Measurements from ENCODE around the gene TNFRSF12A.

TNFRSF12A gene

GRCh38 chr16:3045758-3046640 lies 25.8 kb downstream of the TNFRSF12A start, which contains the start of gene MMP25:
Gene MMP25, plus strand, starts transcription at chr16:3046561. Its CDS starts 357 bp downstream, at chr16:3046918.
- peak; percentile 47 for DNase-seq (ENCODE audit: extremely low spot score)
- POLR2A ChIA-PET = interaction anchor here (1.0 to 2.1 kb wide), 3 partner anchors 13 to 25 kb away, joined by 3 to 9 read pairs (median 4); partner anchors contain the start of genes HCFC1R1 and THOC6
- CTCF ChIA-PET = interaction anchor here (1.0 to 2.6 kb wide), 2 partner anchors 14 to 18 kb away, joined by 4 to 19 read pairs; no protein-coding TSS in a partner anchor
- TF ChIP-seq PKNOX1 (IDR thresholded peaks at IDR 0.05) (no peak), L3MBTL2 (conservative IDR thresholded peaks at IDR 0.05) (peak; percentile 83), FOXK2 (IDR thresholded peaks at IDR 0.05) (no peak), TARDBP (IDR thresholded peaks at IDR 0.05) (no peak), ELF4 (IDR thresholded peaks at IDR 0.05) (no peak)

GRCh38 chr16:3046641-3047386 lies 26.6 kb downstream of the TNFRSF12A start:
- TF ChIP-seq HDGF (IDR thresholded peaks at IDR 0.05; ENCODE audit: borderline replicate concordance) (no peak), BHLHE40 (IDR thresholded peaks at IDR 0.05; ENCODE audit: borderline replicate concordance) (no peak), SP1 (IDR thresholded peaks at IDR 0.05) (no peak), L3MBTL2 (conservative IDR thresholded peaks at IDR 0.05) (no peak), ELF4 (IDR thresholded peaks at IDR 0.05) (no peak), PKNOX1 (IDR thresholded peaks at IDR 0.05) (no peak)
- POLR2A ChIA-PET = interaction anchor here (1.0 to 1.8 kb wide), 2 partner anchors 12 to 15 kb away, joined by 3 to 5 read pairs; no protein-coding TSS in a partner anchor
- DNase-seq (ENCODE audit: extremely low spot score) = no peak
- CTCF ChIA-PET = interaction anchor here (1.4 to 2.3 kb wide), 2 partner anchors 15 to 19 kb away, joined by 7 to 9 read pairs; no protein-coding TSS in a partner anchor

GRCh38 chr16:3047387-3047720 lies 27.2 kb downstream of the TNFRSF12A start:
- CTCF ChIA-PET = interaction anchor here (1.4 to 2.3 kb wide), 3 partner anchors 11 to 19 kb away, joined by 7 to 9 read pairs (median 7); no protein-coding TSS in a partner anchor
- POLR2A ChIA-PET = interaction anchor here (1.0 to 1.8 kb wide), 2 partner anchors 13 to 16 kb away, joined by 3 to 5 read pairs; no protein-coding TSS in a partner anchor
- DNase-seq (ENCODE audit: extremely low spot score) = no peak
- TF ChIP-seq NFRKB (IDR thresholded peaks at IDR 0.05) (no peak), L3MBTL2 (conservative IDR thresholded peaks at IDR 0.05) (no peak)

- TF ChIP-seq BHLHE40 (IDR thresholded peaks at IDR 0.05; ENCODE audit: borderline replicate concordance) = no peak
- no peak for TF ChIP-seq FOXK2 (IDR thresholded peaks at IDR 0.05)
- no peak for TF ChIP-seq TARDBP (IDR thresholded peaks at IDR 0.05)
- no peak for TF ChIP-seq ARNT (IDR thresholded peaks at IDR 0.05)
- no peak for TF ChIP-seq FOXM1 (IDR thresholded peaks at IDR 0.05; ENCODE audit: borderline replicate concordance)
- no peak for TF ChIP-seq ELF4 (IDR thresholded peaks at IDR 0.05)
- TF ChIP-seq CTBP1 (IDR thresholded peaks at IDR 0.05; ENCODE audit: borderline replicate concordance) = no peak
- no peak for TF ChIP-seq PKNOX1 (IDR thresholded peaks at IDR 0.05)
- TF ChIP-seq L3MBTL2 (conservative IDR thresholded peaks at IDR 0.05) = no peak
- no peak for TF ChIP-seq NFRKB (IDR thresholded peaks at IDR 0.05)
- no peak for TF ChIP-seq HDGF (IDR thresholded peaks at IDR 0.05; ENCODE audit: borderline replicate concordance)
- TF ChIP-seq LEF1 (IDR thresholded peaks at IDR 0.05; ENCODE audit: borderline replicate concordance) = no peak
- TF ChIP-seq FOXA1 (IDR thresholded peaks at IDR 0.05) = no peak
- TF ChIP-seq SUZ12 (IDR thresholded peaks at IDR 0.05) = no peak
- no peak for TF ChIP-seq SP1 (IDR thresholded peaks at IDR 0.05)
- TF ChIP-seq ZNF384 (IDR thresholded peaks at IDR 0.05) = no peak
- CTCF ChIA-PET = interaction anchor here (0.7 to 1.5 kb wide), 3 partner anchors 9 to 22 kb away, joined by 3 to 5 read pairs (median 3); no protein-coding TSS in a partner anchor
- DNase-seq (ENCODE audit: extremely low spot score) = no peak
- POLR2A ChIA-PET = interaction anchor here (0.9 to 2.0 kb wide), 4 partner anchors 8 to 99 kb away, joined by 3 to 8 read pairs (median 4); partner anchors contain the start of gene PKMYT1
Observed at GRCh38 chr16:3049921-3050481, 29.8 kb downstream of the TNFRSF12A start.

- POLR2A ChIA-PET = interaction anchor here (0.9 to 1.3 kb wide), 2 partner anchors 70 to 99 kb away, joined by 3 read pairs; partner anchors contain the start of gene PKMYT1
- DNase-seq (ENCODE audit: extremely low spot score) = no peak
- CTCF ChIA-PET = interaction anchor here (0.7 to 1.5 kb wide), 3 partner anchors 9 to 23 kb away, joined by 3 to 5 read pairs (median 3); no protein-coding TSS in a partner anchor
- TF ChIP-seq SUZ12 (IDR thresholded peaks at IDR 0.05) (no peak), SP1 (IDR thresholded peaks at IDR 0.05) (no peak), ARNT (IDR thresholded peaks at IDR 0.05) (no peak), FOXK2 (IDR thresholded peaks at IDR 0.05) (no peak), LEF1 (IDR thresholded peaks at IDR 0.05; ENCODE audit: borderline replicate concordance) (no peak), CTBP1 (IDR thresholded peaks at IDR 0.05; ENCODE audit: borderline replicate concordance) (no peak), BHLHE40 (IDR thresholded peaks at IDR 0.05; ENCODE audit: borderline replicate concordance) (no peak), ELF4 (IDR thresholded peaks at IDR 0.05) (no peak), FOXM1 (IDR thresholded peaks at IDR 0.05; ENCODE audit: borderline replicate concordance) (no peak), ZNF384 (IDR thresholded peaks at IDR 0.05) (no peak), L3MBTL2 (conservative IDR thresholded peaks at IDR 0.05) (no peak), NFRKB (IDR thresholded peaks at IDR 0.05) (no peak), FOXA1 (IDR thresholded peaks at IDR 0.05) (no peak), HDGF (IDR thresholded peaks at IDR 0.05; ENCODE audit: borderline replicate concordance) (no peak), TARDBP (IDR thresholded peaks at IDR 0.05) (no peak), PKNOX1 (IDR thresholded peaks at IDR 0.05) (no peak)
Observed at GRCh38 chr16:3050487-3050886, 30.3 kb downstream of the TNFRSF12A start.

Data from HEK293T (cell line).